H1 (cell line): ENCODE results near the gene PGAP3. TPM values are rescaled to one million over a fixed set of nuclear protein-coding genes. Genes with fewer than 3 reads are reported as not detected.
A peak's percentile ranks its signal among the peaks of the same experiment; 100 is the strongest.

ENCODE experiments used
- CTCF ChIA-PET: fragments of 300-600 bp; sonication (Branson Sonifier 250); formaldehyde crosslinking; loops from one replicate; lab custom pipeline; 2021; ENCODE audit not compliant: partially characterized antibody; lab: Charles Lee
- POLR2A ChIA-PET: fragments of 300-600 bp; sonication (Branson Sonifier 250); formaldehyde crosslinking; loops from one replicate; lab custom pipeline; 2021; ENCODE audit warnings: inconsistent platforms; ENCODE audit not compliant: partially characterized antibody; lab: Charles Lee
- DNase-seq, 2 experiments: peaks; one replicate each; pipeline versions ENCODE4 v3.0.0 to v3.0.0-alpha.2; 2010 to 2022; ENCODE audit warnings: low spot score in 2 of 2, low read depth in 1 of 2, mixed read lengths in 1 of 2
- FAIRE-seq: peaks from 2 replicates; lab custom pipeline; 2011; peaks lifted over from hg19 to GRCh38; lab: Jason Lieb, UNC
- H2AFZ ChIP-seq: 2 replicates; pipeline ENCODE4 v1.8.1; 2012; ENCODE audit warnings: low read length, inconsistent platforms
- H2AK5ac ChIP-seq: 2 replicates; pipeline ENCODE4 v1.6.1; 2013; ENCODE audit warnings: low read depth, low read length
- H2BK120ac ChIP-seq: replicated peaks from 2 replicates; pipeline ENCODE3; 2013; ENCODE audit warnings: low read depth, low read length, inconsistent platforms
- H2BK12ac ChIP-seq: 2 replicates; pipeline ENCODE4 v1.6.1; 2013; ENCODE audit warnings: low read depth, low read length
- H2BK15ac ChIP-seq: 2 replicates; pipeline ENCODE4 v1.6.1; 2013; ENCODE audit warnings: low read length
- H2BK20ac ChIP-seq: 2 replicates; pipeline ENCODE4 v1.6.1; 2013; ENCODE audit warnings: low read length
- H2BK5ac ChIP-seq: 2 replicates; pipeline ENCODE4 v1.6.1; 2013; ENCODE audit warnings: low read depth, low read length
- H3K14ac ChIP-seq: 2 replicates; pipeline ENCODE4 v1.6.1; 2013; ENCODE audit warnings: inconsistent platforms; ENCODE audit not compliant: insufficient read length
- H3K18ac ChIP-seq: 2 replicates; pipeline ENCODE4 v1.6.1; 2013; ENCODE audit warnings: low read length; ENCODE audit errors: extremely low read depth
- H3K23ac ChIP-seq: 2 replicates; pipeline ENCODE4 v1.6.1; 2013; ENCODE audit warnings: inconsistent platforms; ENCODE audit not compliant: insufficient read length
- H3K23me2 ChIP-seq: 2 replicates; pipeline ENCODE4 v1.6.1; 2013; ENCODE audit warnings: low read depth, low read length
- H3K27ac ChIP-seq: 2 replicates; pipeline ENCODE4 v1.6.1; 2011; ENCODE audit warnings: low read depth, low read length, inconsistent platforms
- H3K27me3 ChIP-seq, 4 experiments: replicated peaks in 1 of 4; 1 replicate in 1 of 4; 2 replicates in 3 of 4; pipeline versions ENCODE4 v1.6.1 to v1.8.1; 2011 to 2013; ENCODE audit warnings: low read length in 3 of 4, mild to moderate bottlenecking in 3 of 4, inconsistent platforms in 2 of 4, mixed read lengths in 2 of 4, moderate library complexity in 1 of 4; ENCODE audit not compliant: control insufficient read depth in 3 of 4, insufficient read depth in 3 of 4; ENCODE audit errors: extremely low read depth in 1 of 4
- H3K36me3 ChIP-seq, 4 experiments: 2 replicates each; pipeline versions ENCODE4 v1.6.1 to v1.8.1; 2011 to 2013; ENCODE audit warnings: mild to moderate bottlenecking in 4 of 4, low read length in 3 of 4, moderate library complexity in 2 of 4, control low read depth in 1 of 4, inconsistent platforms in 1 of 4; ENCODE audit not compliant: insufficient read depth in 4 of 4, control insufficient read depth in 2 of 4
- H3K4ac ChIP-seq: replicated peaks from 2 replicates; pipeline ENCODE3; 2013; ENCODE audit warnings: low read length, low read depth, mixed read lengths, inconsistent platforms; ENCODE audit not compliant: insufficient read length
- H3K4me1 ChIP-seq, 4 experiments: replicated peaks in 1 of 4; 1 replicate in 1 of 4; 2 replicates in 3 of 4; pipeline versions ENCODE4 v1.6.1 to v1.8.1; 2011 to 2013; ENCODE audit warnings: low read length in 3 of 4, inconsistent platforms in 2 of 4, mixed read lengths in 1 of 4; ENCODE audit not compliant: insufficient read depth in 4 of 4, control insufficient read depth in 3 of 4
- H3K4me2 ChIP-seq, 2 experiments: 2 replicates each; pipeline versions ENCODE4 v1.6.1 to v1.8.1; 2011 to 2013; ENCODE audit warnings: low read depth in 2 of 2, low read length in 2 of 2, control low read depth in 1 of 2, inconsistent platforms in 1 of 2, mild to moderate bottlenecking in 1 of 2; ENCODE audit not compliant: insufficient read depth in 1 of 2
- H3K4me3 ChIP-seq, 4 experiments: fragments of 200-600, 300-600 bp in 1 of 4; sonication (generic), shearing (Covaris generic), sonication (Bioruptor Twin) in 1 of 4; 2 replicates each; pipeline versions ENCODE4 v1.5.1 to v1.8.1; 2011 to 2016; ENCODE audit warnings: low read length in 4 of 4, low read depth in 3 of 4, control low read depth in 2 of 4, inconsistent platforms in 2 of 4, mild to moderate bottlenecking in 2 of 4, mixed read lengths in 1 of 4, moderate library complexity in 1 of 4; ENCODE audit not compliant: insufficient read depth in 2 of 4; ENCODE audit errors: extremely low read depth in 1 of 4
- H3K56ac ChIP-seq: replicated peaks from 2 replicates; pipeline ENCODE3; 2013; ENCODE audit warnings: low read depth, mild to moderate bottlenecking, mixed read lengths, low read length, inconsistent platforms; ENCODE audit not compliant: insufficient read length
- H3K79me1 ChIP-seq: 2 replicates; pipeline ENCODE4 v1.6.1; 2013; ENCODE audit warnings: low read depth, low read length, control low read depth
- H3K79me2 ChIP-seq, 2 experiments: 2 replicates each; pipeline versions ENCODE4 v1.6.1 to v1.8.1; 2012 to 2013; ENCODE audit warnings: low read length in 2 of 2, mild to moderate bottlenecking in 2 of 2, inconsistent platforms in 1 of 2; ENCODE audit not compliant: insufficient read depth in 2 of 2, control insufficient read depth in 1 of 2
- H3K9ac ChIP-seq, 4 experiments: replicated peaks in 1 of 4; 1 replicate in 1 of 4; 2 replicates in 3 of 4; pipeline versions ENCODE4 v1.6.1 to v1.8.1; 2011 to 2013; ENCODE audit warnings: low read depth in 3 of 4, low read length in 3 of 4, control low read depth in 2 of 4, mild to moderate bottlenecking in 2 of 4, moderate library complexity in 2 of 4, inconsistent platforms in 1 of 4; ENCODE audit errors: extremely low read depth in 1 of 4
- H3K9me3 ChIP-seq, 2 experiments: 2 replicates each; pipeline versions ENCODE4 v1.6.1 to v1.8.1; 2012 to 2013; ENCODE audit warnings: mild to moderate bottlenecking in 2 of 2, moderate library complexity in 2 of 2, control low read depth in 1 of 2, inconsistent platforms in 1 of 2, low read depth in 1 of 2, low read length in 1 of 2, mixed read lengths in 1 of 2; ENCODE audit not compliant: insufficient read depth in 2 of 2
- H4K20me1 ChIP-seq, 2 experiments: replicated peaks in 1 of 2; 2 replicates each; pipeline versions ENCODE3 to v1.8.1; 2011 to 2013; ENCODE audit warnings: inconsistent platforms in 2 of 2, low read length in 2 of 2, mild to moderate bottlenecking in 1 of 2; ENCODE audit not compliant: insufficient read depth in 2 of 2, control insufficient read depth in 1 of 2
- H4K5ac ChIP-seq: 2 replicates; pipeline ENCODE4 v1.6.1; 2013; ENCODE audit warnings: low read length, low read depth, mixed read lengths, inconsistent platforms; ENCODE audit not compliant: insufficient read length
- H4K8ac ChIP-seq: 2 replicates; pipeline ENCODE4 v1.8.0; 2013; ENCODE audit warnings: mild to moderate bottlenecking, moderate library complexity, low read length, inconsistent platforms; ENCODE audit not compliant: insufficient read depth; ENCODE audit errors: extremely low read depth
- H4K91ac ChIP-seq: replicated peaks from 2 replicates; pipeline ENCODE3; 2013; ENCODE audit warnings: low read length, mixed read lengths, inconsistent platforms; ENCODE audit not compliant: insufficient read length
- CTCF ChIP-seq, 3 experiments: IDR thresholded peaks; 1 replicate in 2 of 3; 2 replicates in 1 of 3; pipeline versions ENCODE4 v1.5.1 to v1.6.1; 2011; ENCODE audit warnings: low read length in 3 of 3, mild to moderate bottlenecking in 3 of 3, inconsistent platforms in 2 of 3, low read depth in 1 of 3, moderate library complexity in 1 of 3; ENCODE audit not compliant: insufficient read depth in 1 of 3; ENCODE audit errors: control extremely low read depth in 1 of 3
- RAD21 ChIP-seq, 2 experiments: IDR thresholded peaks in 1 of 2; conservative IDR thresholded peaks in 1 of 2; 2 replicates each; pipeline ENCODE4 v1.6.1; 2011; ENCODE audit warnings: low read depth in 2 of 2, low read length in 2 of 2, improper control_type of control experiment in 1 of 2, inconsistent platforms in 1 of 2, mild to moderate bottlenecking in 1 of 2, moderate library complexity in 1 of 2
- SAP30 ChIP-seq: fragments of 300-600 bp; sonication (generic); IDR thresholded peaks from 2 replicates; pipeline ENCODE4 v1.7.1; 2012; ENCODE audit warnings: low read length, moderate library complexity, mild to moderate bottlenecking, inconsistent platforms; ENCODE audit not compliant: insufficient read depth, insufficient replicate concordance
- WGBS, 2 experiments: shearing (Covaris generic) in 1 of 2; methylation state at CpG; one replicate each; pipeline versions ENCODE4 v1.1.6 to v1.1.7; 2013 to 2015; ENCODE audit warnings: low lambda C conversion rate in 2 of 2, mixed read lengths in 2 of 2, inconsistent platforms in 1 of 2, low coverage in 1 of 2, missing lambda C conversion rate in 1 of 2; ENCODE audit not compliant: insufficient replicate concordance in 2 of 2, insufficient coverage in 1 of 2, insufficient read length in 1 of 2; ENCODE audit errors: extremely low coverage in 1 of 2, missing lambda C conversion rate in 1 of 2; 5-methylcytosine and 5-hydroxymethylcytosine counted together
- polyA plus RNA-seq, 7 experiments: library from polyadenylated mRNA; depleted of rRNA in 3 of 7; stranded (reverse) in 5 of 7; unstranded in 2 of 7; fragments of >200 nt in 5 of 7; fragments of 200-250 nt in 2 of 7; gene quantifications; 1 replicate in 5 of 7; 2 replicates in 1 of 7; 4 replicates in 1 of 7; pipeline versions ENCODE4 v1.2.1 to v1.2.3, GENCODE V29; 2011 to 2013; ENCODE audit warnings: missing spikeins in 2 of 7, mixed read lengths in 2 of 7
- total RNA-seq: library from RNA; stranded (reverse); fragmentation: NEBNext Ultra II Directional; extraction: Animal tissue kit (Norgen Biotek cat#: 25700); gene quantifications from 2 replicates; pipeline ENCODE4 v1.2.1, GENCODE V29; 2021

The PGAP3 gene
- total and polyA plus RNA-seq, 2 of the 8 experiments (the other 6 are each of a cell fraction or from before 2014, with no cell fraction given) = 21.0 to 30.7 TPM

GRCh38 chr17:39634384-39634871 is 53.4 kb downstream of the PGAP3 start:
- no peak overlapping the region for H2AFZ ChIP-seq
- peaks cover 15 to 47% (median 37%) of the 10 kb centered on the region in 4 experiments for H3K4me1 ChIP-seq
- H3K4ac ChIP-seq = no peak overlapping the region
- peak overlapping the region; percentile 48; the same call in 1 of the 2 replicates for H2BK15ac ChIP-seq
- no peak overlapping the region for H4K8ac ChIP-seq
- H3K14ac ChIP-seq = no peak overlapping the region
- H4K20me1 ChIP-seq = peaks cover 0 to 5% of the 10 kb centered on the region in 2 experiments
- no peaks in the 10 kb centered on the region for H3K9me3 ChIP-seq
- H3K79me2 ChIP-seq = peaks cover 8 to 20% of the 10 kb centered on the region in 2 experiments
- FAIRE-seq (peak; percentile 80), DNase-seq (no peak)
- no peak overlapping the region for H3K18ac ChIP-seq
- H4K91ac ChIP-seq = no peak overlapping the region
- TF ChIP-seq CTCF (IDR thresholded peaks at IDR 0.05; ENCODE audit: control extremely low read depth in 1 of 3, insufficient read depth in 1 of 3, low read depth in 1 of 3, low read length in 3 of 3) (peak in 2 of 3 experiments; percentile 60 to 70; a peak in 3 of 4 replicates), SAP30 (no peak), RAD21 (IDR thresholded peaks at IDR 0.05 in 1 of 2, conservative IDR thresholded peaks at IDR 0.05 in 1 of 2; ENCODE audit: low read depth in 2 of 2, low read length in 2 of 2) (peak; percentile 37 to 47; a peak in 3 of 4 replicates)
- 0 out of 2 replicates have a peak overlapping the region, but pooled peaks have one; percentile 41 for H2AK5ac ChIP-seq
- no peak overlapping the region for H3K56ac ChIP-seq
- no peaks in the 10 kb centered on the region for H3K36me3 ChIP-seq
- ChIA-PET POLR2A (interaction anchor here (1.2 to 5.8 kb wide), 4 partner anchors 10 to 53 kb away, joined by 3 to 39 read pairs (median 5); partner anchors contain the start of gene PGAP3), CTCF (interaction anchor here (0.6 to 49.2 kb wide), 16 partner anchors 5 to 127 kb away, joined by 3 to 1885 read pairs (median 6); partner anchors contain the start of genes ERBB2, MIEN1, PGAP3 and PNMT)
- H3K27ac ChIP-seq = no peak overlapping the region
- H3K23ac ChIP-seq = no peak overlapping the region
- peak overlapping the region; percentile 27; the same call in 1 of the 2 replicates for H2BK12ac ChIP-seq
- peak overlapping the region; percentile 46; the same call in 1 of the 2 replicates for H2BK5ac ChIP-seq
- H4K5ac ChIP-seq = no peak overlapping the region
- H3K79me1 ChIP-seq = peaks cover 6% of the 10 kb centered on the region
- H3K4me2 ChIP-seq = no peak overlapping the region; a peak in 1 of 4 replicates
- 0 out of 7 replicates have a peak, but pooled peaks cover 0 to 3% (median 0%) of the 10 kb centered on the region in 4 experiments for H3K27me3 ChIP-seq
- H3K9ac ChIP-seq = no peak overlapping the region
- no peak overlapping the region for H3K4me3 ChIP-seq
- no peak overlapping the region for H2BK120ac ChIP-seq
- H3K23me2 ChIP-seq = peaks cover 8% of the 10 kb centered on the region; the same call in 1 of the 2 replicates
- no peak overlapping the region for H2BK20ac ChIP-seq
- WGBS, 2 experiments = 40% methylated on average over 2 of the region's 2 CpGs; no CpG with 5 or more reads in 1 of the 2 experiments
